Prostate gland (tissue), 2 donors: ENCODE measurements around the gene DOCK4. TPM values are rescaled to one million over a fixed set of nuclear protein-coding genes. Genes with fewer than 3 reads are reported as not detected.

Experiments used
- DNase-seq: peaks from one replicate; pipeline ENCODE4 v3.0.0-alpha.2; 2019; ENCODE audit warnings: low spot score
- H3K27ac ChIP-seq, 2 donors: fragments of 200-600 bp; sonication (generic); 2 replicates each; pipeline ENCODE4 v1.5.1; 2017 to 2019
- H3K27me3 ChIP-seq: fragments of 200-600 bp; sonication (generic); replicated peaks from 2 replicates; pipeline ENCODE4 v1.5.1; 2019; ENCODE audit not compliant: insufficient read depth
- H3K36me3 ChIP-seq, 2 donors: fragments of 200-600 bp; sonication (generic); 1 replicate in 1 of 2; 2 replicates in 1 of 2; pipeline versions ENCODE4 v1.5.1 to v1.8.1; 2017 to 2019
- H3K4me1 ChIP-seq: fragments of 200-600 bp; sonication (generic); replicated peaks from 2 replicates; pipeline ENCODE4 v1.5.1; 2019
- H3K4me3 ChIP-seq, 2 donors: fragments of 200-600 bp; sonication (generic); 2 replicates each; pipeline ENCODE4 v1.5.1; 2017 to 2019
- H3K9me3 ChIP-seq: fragments of 200-600 bp; sonication (generic); 2 replicates; pipeline ENCODE4 v1.5.1; 2017
- CTCF ChIP-seq, 4 experiments: fragments of 200-600 bp in 2 of 4; fragments of 450-650 bp in 2 of 4; sonication (generic) in 2 of 4; IDR thresholded peaks; 1 replicate in 3 of 4; 2 replicates in 1 of 4; pipeline ENCODE4 v1.5.1; 2016 to 2019; ENCODE audit warnings: antibody characterized with exemption in 4 of 4, mild to moderate bottlenecking in 2 of 4, moderate library complexity in 2 of 4
- POLR2A ChIP-seq: fragments of 450-650 bp; IDR thresholded peaks from one replicate; pipeline ENCODE4 v1.6.1; 2016; ENCODE audit warnings: antibody characterized with exemption, mild to moderate bottlenecking
- POLR2AphosphoS5 ChIP-seq: sonication (generic); formaldehyde crosslinking; IDR thresholded peaks from one replicate; pipeline ENCODE4 v1.6.1; 2017; ENCODE audit warnings: antibody characterized with exemption
- WGBS: methylation state at CpG from one replicate; pipeline ENCODE4 v1.1.5; 2018; 5-methylcytosine and 5-hydroxymethylcytosine counted together
- intact Hi-C: fragments of 100-400 bp; cut with DNase I; formaldehyde crosslinking; loops from one replicate; pipeline ENCODE4 v1.14.2; 2022
- total RNA-seq, 2 donors: library from RNA; depleted of rRNA; stranded (reverse); fragments of >200 nt; gene quantifications; one replicate each; pipeline ENCODE4 v1.1.0, GENCODE V29; 2016

Gene DOCK4
- total RNA-seq, 2 donors from 2014 or later: 21.8 to 37.4 TPM

DNA sequence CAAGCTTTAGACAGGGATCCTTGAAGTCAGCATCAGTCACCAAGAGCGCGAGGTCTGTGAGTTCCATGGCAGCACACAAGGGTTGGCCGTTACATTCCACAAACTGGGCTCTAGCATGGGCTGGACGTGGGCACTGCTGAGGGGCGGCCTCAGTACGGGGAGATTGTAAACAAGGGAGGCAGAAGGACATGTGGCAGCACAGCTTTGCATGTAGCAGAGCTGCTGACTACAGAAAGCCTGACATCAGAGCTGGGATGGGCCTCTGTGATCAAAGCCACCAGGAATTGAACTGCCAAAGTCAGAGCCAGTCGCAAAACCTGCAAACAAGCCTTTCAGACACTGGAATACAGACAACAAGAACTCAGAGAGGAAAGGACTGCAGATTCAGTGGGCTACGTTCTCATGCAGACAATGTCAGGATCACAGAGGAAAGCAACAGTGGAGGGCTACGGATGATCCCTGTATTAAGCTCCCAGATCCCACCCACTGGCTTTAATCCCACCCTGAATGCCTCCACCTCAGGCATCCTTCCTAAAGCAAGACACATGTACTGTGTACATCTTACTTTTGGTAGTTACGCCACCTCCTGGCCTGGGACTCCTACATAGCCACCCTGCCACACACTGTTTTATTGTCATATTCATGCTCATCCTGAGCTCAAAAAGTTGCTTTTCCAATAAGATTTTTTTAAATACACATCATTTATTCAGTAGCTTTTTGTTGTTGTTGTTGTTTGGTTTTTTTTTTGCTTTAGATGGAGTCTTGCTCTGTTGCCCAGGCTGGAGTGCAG lies 352.8 kb downstream of the DOCK4 start:
- Histone ChIP-seq H3K4me3 (no peak overlapping the region), H3K36me3 (no peaks in the 10 kb centered on the region), H3K4me1 (no peaks in the 10 kb centered on the region), H3K9me3 (no peaks in the 10 kb centered on the region), H3K27me3 (no peaks in the 10 kb centered on the region), H3K27ac (no peak overlapping the region)
- TF ChIP-seq POLR2AphosphoS5: no peak
- TF ChIP-seq CTCF (IDR thresholded peaks at IDR 0.05): no peak
- no peak for TF ChIP-seq POLR2A
- 86% methylated on average over 10 of the region's 10 CpGs for WGBS
- intact Hi-C loops: no loop called here
- no peak for DNase-seq

DNA sequence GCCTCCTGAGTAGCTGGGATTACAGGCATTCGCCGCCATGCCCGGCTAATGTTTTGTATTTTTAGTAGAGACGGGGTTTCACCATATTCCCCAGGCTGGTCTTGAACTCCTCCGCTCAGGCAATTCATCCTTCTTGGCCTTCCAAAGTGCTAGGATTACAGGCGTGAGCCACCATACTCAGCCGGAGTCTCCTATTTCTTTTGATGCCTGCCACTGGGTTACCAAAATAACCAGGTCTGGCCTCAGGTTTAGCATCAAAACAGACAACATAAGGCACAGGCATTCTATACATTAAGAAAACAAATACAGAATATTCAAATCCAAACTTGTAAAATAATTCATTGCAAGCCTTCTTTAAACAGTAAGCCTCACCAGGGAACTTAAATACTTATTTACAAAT lies 354.1 kb downstream of the DOCK4 start:
- no peak for DNase-seq
- Histone ChIP-seq H3K4me1 (no peaks in the 10 kb centered on the region), H3K27ac (no peak overlapping the region), H3K36me3 (no peaks in the 10 kb centered on the region), H3K4me3 (no peak overlapping the region), H3K27me3 (no peaks in the 10 kb centered on the region), H3K9me3 (no peaks in the 10 kb centered on the region)
- intact Hi-C loops: no loop called here
- 95% methylated on average over 7 of the region's 7 CpGs for WGBS
- TF ChIP-seq POLR2A (no peak), POLR2AphosphoS5 (no peak), CTCF (IDR thresholded peaks at IDR 0.05) (no peak)

GRCh38 chr7:111846898-111847297 lies 359.3 kb downstream of the DOCK4 start:
- TF ChIP-seq POLR2A (no peak), POLR2AphosphoS5 (no peak), CTCF (IDR thresholded peaks at IDR 0.05) (no peak)
- WGBS: 92% methylated on average over 6 of the region's 6 CpGs

DNA sequence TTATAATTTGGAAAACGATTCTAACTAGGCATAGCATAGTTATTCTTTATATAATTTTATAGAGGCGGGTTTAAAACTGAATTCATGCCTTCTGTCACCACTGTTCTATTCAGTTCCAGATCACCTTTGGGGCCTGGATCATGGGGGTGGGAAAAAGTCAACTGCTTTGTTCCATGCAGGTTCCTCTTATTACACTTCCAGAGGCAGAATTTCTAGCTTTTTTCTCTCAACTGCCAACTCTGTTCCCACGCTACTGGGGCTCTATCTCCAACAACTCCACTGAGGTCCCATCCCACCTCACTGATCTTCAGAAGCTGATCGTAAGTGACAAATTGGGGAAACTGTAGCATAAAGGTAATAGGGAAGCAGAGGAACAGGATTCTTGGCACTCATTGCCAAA lies 360.3 kb downstream of the DOCK4 start:
- Histone ChIP-seq H3K27ac (no peak overlapping the region), H3K9me3 (no peaks in the 10 kb centered on the region), H3K36me3 (no peaks in the 10 kb centered on the region), H3K27me3 (no peaks in the 10 kb centered on the region), H3K4me3 (no peak overlapping the region), H3K4me1 (no peaks in the 10 kb centered on the region)
- TF ChIP-seq CTCF (IDR thresholded peaks at IDR 0.05): no peak
- TF ChIP-seq POLR2AphosphoS5: no peak
- TF ChIP-seq POLR2A: no peak
- WGBS: 92% methylated on average over 4 of the region's 4 CpGs
- DNase-seq: no peak
- intact Hi-C loops: loop anchor here (10.0 kb wide), 1 partner anchor 559 kb away; no protein-coding TSS in a partner anchor

More at GRCh38 chr7:111846898-111847297, 359.3 kb downstream of the DOCK4 start:
- no peak overlapping the region for H3K4me3 ChIP-seq
- H3K9me3 ChIP-seq: no peaks in the 10 kb centered on the region
- intact Hi-C loops: loop anchor here (10.0 kb wide), 1 partner anchor 558 kb away; no protein-coding TSS in a partner anchor
- H3K27me3 ChIP-seq: no peaks in the 10 kb centered on the region
- no peaks in the 10 kb centered on the region for H3K36me3 ChIP-seq
- no peak overlapping the region for H3K27ac ChIP-seq
- no peaks in the 10 kb centered on the region for H3K4me1 ChIP-seq
- DNase-seq: no peak
